Stimulated activated CD8-positive, alpha-beta memory T cell treated with anti-CD3 and anti-CD28 coated beads, Interleukin-7, amount 100 ng/mL, for 1 hour (primary cell): ENCODE measurements around the gene ST6GALNAC3.
"Not testable (repeated sequence)": the region's sequence is repeated elsewhere in the genome, so short reads cannot be mapped to it uniquely, and the experiment has no call there.

Experiments used
- DNase-seq, 2 donors: peaks; one replicate each; pipeline ENCODE4 v3.0.0-alpha.2; 2020; ENCODE audit warnings: low read depth in 2 of 2

The ST6GALNAC3 gene

GRCh38 chr1:76340056-76340455 is 265.5 kb downstream of the ST6GALNAC3 start:
- no peak for DNase-seq

- not testable (repeated sequence) for DNase-seq
Measured at GRCh38 chr1:76341816-76342215, 267.3 kb downstream of the ST6GALNAC3 start.

GRCh38 chr1:76343356-76343755 is 268.8 kb downstream of the ST6GALNAC3 start:
- no peak for DNase-seq

GRCh38 chr1:76351655-76352054 is 277.1 kb downstream of the ST6GALNAC3 start:
- no peak for DNase-seq

- DNase-seq, result no peak
Measured at GRCh38 chr1:76352741-76353435, 278.3 kb downstream of the ST6GALNAC3 start.

GRCh38 chr1:76354236-76354635 is 279.7 kb downstream of the ST6GALNAC3 start:
- no peak for DNase-seq

- no peak for DNase-seq
Measured at GRCh38 chr1:76366726-76367125, 292.2 kb downstream of the ST6GALNAC3 start.

GRCh38 chr1:76371941-76372340 is 297.4 kb downstream of the ST6GALNAC3 start:
- DNase-seq, result no peak

GRCh38 chr1:76374086-76374485 is 299.5 kb downstream of the ST6GALNAC3 start:
- no peak for DNase-seq

GRCh38 chr1:76377247-76377646 is 302.7 kb downstream of the ST6GALNAC3 start:
- DNase-seq, result no peak

GRCh38 chr1:76379506-76379905 is 305.0 kb downstream of the ST6GALNAC3 start:
- no peak for DNase-seq

- DNase-seq, result no peak
Measured at GRCh38 chr1:76381450-76382097, 307.0 kb downstream of the ST6GALNAC3 start.

- DNase-seq, result no peak
Measured at GRCh38 chr1:76388261-76388660, 313.7 kb downstream of the ST6GALNAC3 start.

GRCh38 chr1:76390456-76390855 is 315.9 kb downstream of the ST6GALNAC3 start:
- no peak for DNase-seq

- DNase-seq, result no peak
Measured at GRCh38 chr1:76395059-76395458, 320.5 kb downstream of the ST6GALNAC3 start.

- no peak for DNase-seq
Measured at GRCh38 chr1:76402128-76402527, 327.6 kb downstream of the ST6GALNAC3 start.

GRCh38 chr1:76408303-76408702 is 333.8 kb downstream of the ST6GALNAC3 start:
- no peak for DNase-seq

- DNase-seq, result no peak
Measured at GRCh38 chr1:76410499-76410898, 336.0 kb downstream of the ST6GALNAC3 start.

- no peak for DNase-seq
Measured at GRCh38 chr1:76418531-76418930, 344.0 kb downstream of the ST6GALNAC3 start.

GRCh38 chr1:76419603-76420002 is 345.1 kb downstream of the ST6GALNAC3 start:
- DNase-seq, result no peak

- DNase-seq, result no peak
Measured at GRCh38 chr1:76425201-76426145, 350.9 kb downstream of the ST6GALNAC3 start.

GRCh38 chr1:76426606-76427005 is 352.1 kb downstream of the ST6GALNAC3 start:
- no peak for DNase-seq
